MV-4-11 (cell line): ENCODE data around the gene SNX18.
A peak's percentile ranks its signal among the peaks of the same experiment; 100 is the strongest.
"Not testable (repeated sequence)": the region's sequence is repeated elsewhere in the genome, so short reads cannot be mapped to it uniquely, and the experiment has no call there.

Experiments used
- DNase-seq: peaks from one replicate; lab custom pipeline; 2025; lab: John Stamatoyannopoulos, UW

Gene SNX18, protein sequence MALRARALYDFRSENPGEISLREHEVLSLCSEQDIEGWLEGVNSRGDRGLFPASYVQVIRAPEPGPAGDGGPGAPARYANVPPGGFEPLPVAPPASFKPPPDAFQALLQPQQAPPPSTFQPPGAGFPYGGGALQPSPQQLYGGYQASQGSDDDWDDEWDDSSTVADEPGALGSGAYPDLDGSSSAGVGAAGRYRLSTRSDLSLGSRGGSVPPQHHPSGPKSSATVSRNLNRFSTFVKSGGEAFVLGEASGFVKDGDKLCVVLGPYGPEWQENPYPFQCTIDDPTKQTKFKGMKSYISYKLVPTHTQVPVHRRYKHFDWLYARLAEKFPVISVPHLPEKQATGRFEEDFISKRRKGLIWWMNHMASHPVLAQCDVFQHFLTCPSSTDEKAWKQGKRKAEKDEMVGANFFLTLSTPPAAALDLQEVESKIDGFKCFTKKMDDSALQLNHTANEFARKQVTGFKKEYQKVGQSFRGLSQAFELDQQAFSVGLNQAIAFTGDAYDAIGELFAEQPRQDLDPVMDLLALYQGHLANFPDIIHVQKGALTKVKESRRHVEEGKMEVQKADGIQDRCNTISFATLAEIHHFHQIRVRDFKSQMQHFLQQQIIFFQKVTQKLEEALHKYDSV

GRCh38 chr5:54517512-54518145 lies at the start of gene SNX18:
Gene SNX18, plus strand, starts transcription at chr5:54517759. Its CDS starts 194 bp downstream, at chr5:54517953.
- DNase-seq: peak; percentile 81

DNA sequence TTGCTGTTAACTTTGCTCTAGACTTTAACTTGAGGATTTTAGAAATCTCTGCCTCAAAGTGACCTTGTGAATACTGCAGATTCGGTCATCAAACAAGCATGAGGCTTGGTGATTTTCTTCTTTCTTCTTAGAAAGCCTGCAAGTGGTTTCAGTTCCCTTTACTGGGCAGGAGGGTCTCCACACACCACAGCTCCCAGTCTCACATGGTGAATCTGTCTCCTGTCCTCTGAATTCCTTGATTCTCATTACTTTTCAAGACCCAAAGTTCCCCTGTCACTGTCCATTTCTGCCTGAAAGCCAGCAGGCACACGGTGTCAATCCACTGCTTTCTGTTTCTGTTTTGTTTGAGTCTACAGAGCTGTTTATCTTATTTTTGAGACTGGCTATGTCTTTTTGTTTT lies 47.9 kb upstream of the SNX18 start:
- peak; percentile 56 for DNase-seq

- no peak for DNase-seq
Measured at GRCh38 chr5:54470128-54470527, 47.4 kb upstream of the SNX18 start.

GRCh38 chr5:54470677-54471076 lies 46.9 kb upstream of the SNX18 start:
- no peak for DNase-seq

GRCh38 chr5:54471398-54471797 lies 46.2 kb upstream of the SNX18 start:
- DNase-seq: no peak

DNA sequence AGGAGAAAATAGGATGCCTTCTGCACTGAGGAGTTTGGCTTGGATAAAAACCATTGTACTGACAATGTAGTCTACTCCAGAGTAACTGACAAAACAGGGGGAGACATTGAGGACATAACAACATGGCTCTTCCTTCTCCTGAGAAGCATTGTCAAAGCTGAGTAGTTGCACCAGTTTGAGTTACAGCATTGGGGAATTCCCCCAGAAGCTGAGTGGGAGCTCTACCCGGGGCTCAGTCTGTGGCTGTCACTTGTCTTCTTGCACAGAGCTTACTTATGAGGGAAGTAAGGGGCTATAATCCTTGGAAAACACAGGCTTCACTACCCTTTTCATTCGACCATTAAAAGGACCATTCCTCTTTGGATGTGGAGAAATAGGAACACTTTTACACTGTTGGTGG lies 40.9 kb upstream of the SNX18 start:
- DNase-seq: no peak

DNA sequence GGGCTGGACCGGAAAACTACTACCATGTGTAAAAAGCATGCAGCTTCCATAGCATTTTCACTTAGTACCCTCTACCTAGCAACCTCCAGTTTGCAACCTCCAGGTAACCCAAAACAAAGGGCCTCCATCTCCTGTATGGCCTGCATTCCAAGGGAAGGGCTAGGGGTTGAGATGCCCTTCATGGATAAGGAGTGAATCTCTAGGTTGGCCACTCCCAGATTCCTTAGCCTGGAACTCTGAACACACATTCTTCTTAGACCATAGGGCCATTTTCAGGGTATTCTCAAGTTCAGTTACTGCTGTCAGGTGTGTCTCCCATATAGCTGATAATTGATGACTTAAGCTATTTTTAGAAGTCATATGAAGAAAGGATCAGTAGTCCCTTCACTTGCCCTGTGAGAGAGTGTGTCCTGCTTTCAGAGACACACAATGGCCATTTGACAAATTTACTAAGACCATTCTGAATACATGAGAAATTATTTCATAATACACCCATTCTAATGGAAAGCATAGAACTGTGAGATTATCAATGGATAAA lies 39.5 kb upstream of the SNX18 start:
- DNase-seq: no peak

DNA sequence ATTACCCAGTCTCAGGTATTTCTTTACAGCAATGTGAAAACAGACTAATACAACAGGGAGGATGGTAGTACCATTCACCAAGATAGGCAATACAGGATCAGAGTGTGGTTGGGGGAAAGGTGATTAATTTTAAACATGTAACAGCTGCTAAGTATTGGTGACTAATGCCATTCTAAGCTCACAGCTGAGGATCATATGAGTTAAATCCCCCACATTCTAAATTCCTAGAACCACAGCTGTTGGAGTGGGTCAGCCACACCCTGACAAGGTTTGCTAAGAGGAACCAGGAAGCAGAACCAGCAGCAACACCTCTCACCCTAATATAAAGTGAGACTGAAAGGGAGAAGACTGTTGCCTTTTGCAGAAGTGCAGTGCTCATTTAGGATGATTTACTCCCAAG lies 37.3 kb upstream of the SNX18 start:
- peak; percentile 49 for DNase-seq

DNA sequence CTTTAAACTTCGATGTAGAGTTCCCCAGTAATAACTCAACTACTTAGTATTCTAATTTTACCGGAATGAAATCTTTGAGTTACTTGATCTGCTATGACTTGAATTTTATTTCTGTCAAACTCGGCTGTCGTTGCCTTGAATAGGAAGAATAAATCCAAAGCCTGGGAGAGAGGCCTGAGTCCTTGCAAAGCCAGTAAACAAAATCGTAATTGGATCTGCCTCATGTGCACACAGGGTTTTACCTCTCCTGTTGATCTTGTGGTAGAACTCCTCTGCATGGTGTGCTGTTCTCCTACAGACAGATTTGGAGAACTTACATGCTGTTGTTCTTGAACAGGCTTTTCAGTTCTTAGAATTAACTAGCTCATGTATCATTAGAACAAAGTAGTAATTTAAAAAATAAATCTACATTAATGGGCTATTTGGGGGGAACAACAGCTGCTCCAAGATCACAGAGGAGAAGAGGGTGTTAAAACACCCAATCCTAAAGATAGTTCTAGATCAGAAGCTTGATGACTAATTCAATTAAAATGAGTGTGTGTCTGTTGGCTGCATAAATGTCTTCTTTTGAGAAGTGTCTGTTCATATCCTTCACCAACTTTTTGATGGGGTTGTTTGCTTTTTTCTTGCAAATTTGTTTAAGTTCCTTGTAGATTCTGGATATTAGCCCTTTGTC lies 33.2 kb upstream of the SNX18 start:
- no peak for DNase-seq

DNA sequence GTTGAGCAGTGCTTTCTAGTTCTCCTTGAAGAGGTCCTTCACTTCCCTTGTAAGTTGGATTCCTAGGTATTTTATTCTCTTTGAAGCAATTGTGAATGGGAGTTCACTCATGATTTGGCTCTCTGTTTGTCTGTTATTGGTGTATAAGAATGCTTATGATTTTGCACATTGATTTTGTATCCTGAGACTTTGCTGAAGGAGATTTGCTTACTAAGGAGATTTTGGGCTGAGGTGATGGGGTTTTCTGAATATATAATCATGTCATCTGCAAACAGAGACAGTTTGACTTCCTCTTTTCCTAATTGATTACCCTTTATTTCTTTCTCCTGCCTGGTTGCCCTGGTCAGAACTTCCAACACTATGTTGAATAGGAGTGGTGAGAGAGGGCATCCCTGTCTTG lies 31.9 kb upstream of the SNX18 start:
- DNase-seq: not testable (repeated sequence)

DNA sequence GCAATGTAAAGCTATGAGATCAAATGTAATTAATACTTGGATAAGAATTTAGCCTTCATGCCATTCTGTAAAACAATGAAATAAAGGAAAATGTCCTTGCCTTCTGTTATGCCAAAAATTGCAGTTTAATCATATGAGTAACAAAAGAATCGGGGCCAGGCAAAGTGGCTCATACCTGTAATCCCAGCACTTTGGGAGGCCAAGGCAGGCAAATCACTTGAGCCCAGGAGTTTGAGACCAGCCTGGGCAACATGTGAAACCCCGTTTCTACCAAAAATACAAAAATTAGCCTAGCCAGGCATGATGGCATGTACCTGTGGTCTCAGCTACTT lies 27.9 kb upstream of the SNX18 start:
- not testable (repeated sequence) for DNase-seq

DNA sequence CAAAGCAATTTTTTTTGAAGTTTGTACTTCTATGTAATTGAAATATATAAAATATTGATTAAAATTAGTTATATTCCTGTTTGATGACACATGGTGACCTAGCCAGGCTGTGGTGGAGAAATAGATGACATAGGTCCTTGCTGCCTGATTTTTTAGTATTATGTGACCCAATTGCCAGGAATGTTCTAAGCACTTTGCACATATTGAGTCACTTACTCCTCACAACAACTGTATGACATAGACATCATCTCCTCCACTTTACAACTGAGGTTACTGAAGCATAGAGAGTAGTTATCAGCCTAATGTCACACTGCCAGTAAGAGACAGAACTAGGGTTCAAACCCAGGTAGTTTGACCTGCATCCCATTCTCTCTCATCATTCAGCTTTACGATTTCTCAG lies 26.2 kb upstream of the SNX18 start:
- no peak for DNase-seq

DNA sequence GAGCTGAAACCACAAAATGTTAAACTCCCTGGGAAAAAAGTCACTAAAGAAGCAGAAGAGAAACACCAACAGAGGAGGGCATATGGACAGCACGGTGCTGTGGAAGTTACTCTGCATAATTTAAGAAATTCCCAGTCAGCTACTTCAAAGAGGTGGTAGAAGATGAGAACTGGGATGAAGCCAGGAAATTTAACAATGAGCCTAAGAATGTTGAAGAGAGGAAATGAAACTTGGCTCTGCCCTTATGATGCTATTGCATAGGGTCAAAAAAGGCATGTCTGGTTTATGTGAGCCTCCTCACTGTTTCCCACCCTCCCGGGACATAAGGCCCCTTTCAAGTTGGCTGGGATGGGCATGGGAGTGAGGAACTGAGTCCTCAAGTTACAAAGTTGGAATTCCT lies 25.4 kb upstream of the SNX18 start:
- DNase-seq: peak; percentile 25

- DNase-seq: no peak
Measured at GRCh38 chr5:54495027-54495426, 22.5 kb upstream of the SNX18 start.

DNA sequence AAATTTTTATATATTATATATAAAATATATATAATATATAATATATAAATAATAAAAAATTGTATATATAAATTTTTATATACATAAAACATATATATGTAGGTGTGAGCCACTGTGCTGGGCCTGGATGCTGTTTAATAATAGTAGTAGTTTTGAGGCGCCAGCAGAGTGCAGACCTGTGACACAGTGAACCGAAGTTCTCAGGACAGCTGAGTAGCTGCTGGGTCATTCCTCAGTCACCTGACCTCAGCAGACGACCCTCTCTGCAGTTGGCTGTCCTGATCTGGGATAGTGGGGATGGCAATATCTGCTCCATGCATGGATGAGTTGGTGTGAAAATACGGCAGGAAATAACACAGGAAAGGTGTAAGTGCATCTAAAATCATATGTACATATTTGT lies 3.3 kb upstream of the SNX18 start:
- DNase-seq: no peak

DNA sequence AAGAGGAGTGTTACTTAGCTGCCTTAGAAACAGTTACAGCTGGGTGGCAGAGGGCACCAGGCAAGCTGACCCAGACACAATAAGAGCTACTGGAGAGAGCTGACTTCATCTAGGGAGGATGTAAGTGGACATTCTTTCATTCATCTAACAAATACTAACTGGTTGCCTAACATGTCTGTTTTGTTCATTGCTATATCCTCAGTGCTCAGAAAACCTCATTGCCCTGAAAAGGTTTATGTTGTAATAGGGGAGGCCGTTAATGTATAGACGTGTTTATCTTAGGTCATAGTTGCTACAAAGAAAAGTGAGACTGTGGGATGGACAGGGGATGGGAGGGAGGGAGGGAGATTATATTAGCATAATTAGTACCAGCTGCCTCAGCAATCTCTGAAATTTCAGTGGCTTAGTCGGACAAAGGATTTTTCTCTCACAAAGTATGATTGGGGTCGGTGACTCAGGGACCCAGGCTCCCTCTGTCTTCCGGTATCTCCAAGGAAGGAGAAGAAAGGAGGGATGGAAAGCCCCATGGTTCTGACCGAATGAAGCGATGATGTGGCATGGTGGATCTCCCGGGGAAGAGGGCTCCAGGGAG lies 2.6 kb upstream of the SNX18 start:
- DNase-seq: no peak

GRCh38 chr5:54515634-54516033 lies 1.9 kb upstream of the SNX18 start:
- no peak for DNase-seq

GRCh38 chr5:54516051-54516655 lies 1.4 kb upstream of the SNX18 start:
- no peak for DNase-seq

DNA sequence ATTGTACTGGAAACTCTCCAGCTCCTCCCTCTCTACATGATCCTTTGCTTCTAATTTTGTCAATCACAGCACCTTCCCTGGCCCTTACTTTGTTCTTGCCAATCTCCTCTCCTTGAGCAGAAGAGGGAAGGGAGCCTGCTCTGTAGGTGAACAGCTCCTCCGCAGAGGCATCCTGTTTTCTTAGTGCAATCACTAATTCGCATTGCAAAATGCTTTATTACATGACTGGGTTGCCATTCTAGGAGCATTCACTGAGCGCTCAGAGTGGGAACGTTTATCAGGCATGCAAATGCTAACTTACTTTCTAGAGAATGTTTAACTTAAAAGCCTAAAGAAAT lies 416 bp upstream of the SNX18 start:
- DNase-seq: no peak

DNA sequence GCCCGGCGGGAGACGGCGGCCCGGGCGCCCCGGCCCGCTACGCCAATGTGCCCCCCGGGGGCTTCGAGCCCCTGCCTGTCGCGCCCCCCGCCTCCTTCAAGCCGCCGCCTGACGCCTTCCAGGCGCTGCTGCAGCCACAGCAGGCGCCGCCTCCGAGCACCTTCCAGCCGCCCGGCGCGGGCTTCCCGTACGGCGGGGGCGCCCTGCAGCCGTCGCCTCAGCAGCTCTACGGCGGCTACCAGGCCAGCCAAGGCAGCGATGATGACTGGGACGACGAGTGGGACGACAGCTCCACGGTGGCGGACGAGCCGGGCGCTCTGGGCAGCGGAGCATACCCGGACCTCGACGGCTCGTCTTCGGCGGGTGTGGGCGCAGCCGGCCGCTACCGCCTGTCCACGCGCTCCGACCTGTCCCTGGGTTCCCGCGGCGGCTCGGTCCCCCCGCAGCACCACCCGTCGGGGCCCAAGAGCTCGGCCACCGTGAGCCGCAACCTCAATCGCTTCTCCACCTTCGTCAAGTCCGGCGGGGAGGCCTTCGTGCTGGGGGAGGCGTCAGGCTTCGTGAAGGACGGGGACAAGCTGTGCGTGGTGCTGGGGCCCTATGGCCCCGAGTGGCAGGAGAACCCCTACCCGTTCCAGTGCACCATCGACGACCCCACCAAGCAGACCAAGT lies 723 bp downstream of the SNX18 start:
- no peak for DNase-seq

DNA sequence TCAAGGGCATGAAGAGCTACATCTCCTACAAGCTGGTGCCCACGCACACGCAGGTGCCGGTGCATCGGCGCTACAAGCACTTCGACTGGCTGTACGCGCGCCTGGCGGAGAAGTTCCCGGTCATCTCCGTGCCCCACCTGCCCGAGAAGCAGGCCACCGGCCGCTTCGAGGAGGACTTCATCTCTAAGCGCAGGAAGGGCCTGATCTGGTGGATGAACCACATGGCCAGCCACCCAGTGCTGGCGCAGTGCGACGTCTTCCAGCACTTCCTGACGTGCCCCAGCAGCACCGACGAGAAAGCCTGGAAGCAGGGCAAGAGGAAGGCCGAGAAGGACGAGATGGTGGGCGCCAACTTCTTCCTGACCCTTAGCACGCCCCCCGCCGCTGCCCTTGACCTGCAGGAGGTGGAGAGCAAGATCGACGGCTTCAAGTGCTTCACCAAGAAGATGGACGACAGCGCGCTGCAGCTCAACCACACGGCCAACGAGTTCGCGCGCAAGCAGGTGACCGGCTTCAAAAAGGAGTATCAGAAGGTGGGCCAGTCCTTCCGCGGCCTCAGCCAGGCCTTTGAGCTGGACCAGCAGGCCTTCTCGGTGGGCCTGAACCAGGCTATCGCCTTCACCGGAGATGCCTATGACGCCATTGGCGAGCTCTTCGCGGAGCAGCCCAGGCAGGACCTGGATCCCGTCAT lies 1.4 kb downstream of the SNX18 start:
- DNase-seq: no peak
